ENCODE results near the gene ZNF85.
"Not testable (repeated sequence)": the region's sequence is repeated elsewhere in the genome, so short reads cannot be mapped to it uniquely, and the experiment has no call there.

Gene ZNF85

GRCh38 chr19:20923077-20923871, at the start of gene ZNF85:
Gene ZNF85 (plus strand): TSS chr19:20923251. CDS start chr19:20923401, 150 bp downstream.
- peak; percentile 69 to 70 for DNase-seq

- DNase-seq: no peak
Observed at GRCh38 chr19:20879501-20879900, 43.5 kb upstream of the ZNF85 start.

- DNase-seq: no peak
Observed at GRCh38 chr19:20912973-20913372, 10.1 kb upstream of the ZNF85 start.

- no peak for DNase-seq
Observed at GRCh38 chr19:20925481-20925880, 2.4 kb downstream of the ZNF85 start.

- no peak for DNase-seq
Observed at GRCh38 chr19:20926796-20927195, 3.7 kb downstream of the ZNF85 start.

GRCh38 chr19:20928371-20928770, 5.3 kb downstream of the ZNF85 start:
- no peak for DNase-seq

GRCh38 chr19:20936322-20936947, 13.4 kb downstream of the ZNF85 start:
- not testable (repeated sequence) for DNase-seq

GRCh38 chr19:20952561-20953095, 29.6 kb downstream of the ZNF85 start:
- DNase-seq: not testable (repeated sequence)

GRCh38 chr19:20964798-20965197, 41.7 kb downstream of the ZNF85 start:
- no peak for DNase-seq

GRCh38 chr19:20968092-20968491, 45.0 kb downstream of the ZNF85 start:
- DNase-seq: no peak

GRCh38 chr19:20969498-20969897, 46.4 kb downstream of the ZNF85 start:
- DNase-seq: no peak

GRCh38 chr19:20969898-20970297, 46.8 kb downstream of the ZNF85 start:
- no peak for DNase-seq

- DNase-seq: not testable (repeated sequence)
Observed at GRCh38 chr19:20992788-20993187, 69.7 kb downstream of the ZNF85 start.

- DNase-seq: no peak
Observed at GRCh38 chr19:20999731-21000352, 76.8 kb downstream of the ZNF85 start.

Data from Kasumi-1 (cell line).